Putamen (tissue), 1 donor: ENCODE data around the gene RANBP17.
"Not testable (repeated sequence)": the region's sequence is repeated elsewhere in the genome, so short reads cannot be mapped to it uniquely, and the experiment has no call there.

Experiments used
- DNase-seq: peaks from one replicate; pipeline ENCODE4 v3.0.0-alpha.2; 2016; ENCODE audit warnings: low spot score

The RANBP17 gene

GRCh38 chr5:170941788-170942187, 80.0 kb downstream of the RANBP17 start:
- no peak for DNase-seq

GRCh38 chr5:170945275-170945674, 83.5 kb downstream of the RANBP17 start:
- no peak for DNase-seq

GRCh38 chr5:170960567-170960966, 98.7 kb downstream of the RANBP17 start:
- DNase-seq, result no peak

- DNase-seq, result no peak
These were observed 101.7 kb downstream of the RANBP17 start for GRCh38 chr5:170963521-170963920.

DNA sequence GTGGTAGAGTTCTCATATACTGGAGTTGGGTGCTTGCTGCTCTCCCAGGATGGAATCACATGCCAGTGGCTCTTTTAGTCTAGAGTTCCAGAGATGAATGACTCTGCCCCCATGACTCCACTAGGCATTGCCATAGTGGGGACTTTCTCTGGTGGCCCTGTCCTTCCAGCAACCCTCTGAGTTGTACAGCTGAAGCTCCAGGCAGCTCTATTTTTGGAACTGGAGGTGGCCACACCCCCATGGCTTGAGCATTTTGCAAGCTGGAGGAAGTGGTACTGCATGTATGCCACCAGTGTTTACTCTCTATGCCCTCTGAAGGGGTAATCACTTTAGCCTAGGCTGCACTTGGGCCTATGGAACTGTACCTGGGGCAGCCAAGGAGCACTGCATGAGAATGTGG, 112.6 kb downstream of the RANBP17 start:
- no peak for DNase-seq

DNA sequence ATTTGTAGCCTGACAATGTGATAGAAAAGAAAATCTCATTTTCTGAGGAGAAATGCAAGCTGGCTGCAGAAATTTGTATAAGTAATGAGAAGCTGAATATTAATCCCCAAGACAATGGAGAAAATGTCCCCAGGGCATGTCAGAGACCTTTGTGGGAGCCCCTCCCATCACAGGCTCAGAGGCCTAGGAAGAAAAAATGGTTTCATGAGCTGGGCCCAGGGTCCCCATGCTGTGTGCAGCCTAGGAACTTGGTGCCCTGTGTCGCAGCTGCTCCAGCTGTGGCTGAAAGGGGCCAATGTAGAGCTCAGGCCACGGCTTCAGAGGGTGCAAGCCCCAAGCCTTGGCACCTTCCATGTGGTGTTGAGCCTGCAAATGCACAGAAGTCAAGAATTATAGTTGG, 118.4 kb downstream of the RANBP17 start:
- DNase-seq, result not testable (repeated sequence)

GRCh38 chr5:170985486-170985885, 123.7 kb downstream of the RANBP17 start:
- DNase-seq, result no peak

DNA sequence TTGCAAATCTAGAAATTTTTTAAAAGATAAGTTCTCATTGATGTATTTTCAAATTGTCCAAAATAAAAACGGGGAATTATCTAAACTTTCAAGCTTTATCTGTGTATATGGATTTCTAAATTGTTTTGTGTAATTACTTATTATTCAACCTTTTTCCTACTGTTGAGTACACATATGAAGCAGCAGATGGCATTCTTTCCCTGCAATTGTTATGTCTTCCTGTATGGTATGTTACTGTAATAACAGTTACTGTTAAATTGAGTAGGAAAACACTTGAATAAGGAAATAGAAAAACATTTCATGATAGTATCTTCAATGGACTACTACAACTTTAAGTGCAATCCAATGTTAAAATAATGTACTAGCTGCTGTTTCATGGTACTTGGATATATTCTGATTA, 124.8 kb downstream of the RANBP17 start:
- no peak for DNase-seq

GRCh38 chr5:170993476-170993875, 131.7 kb downstream of the RANBP17 start:
- no peak for DNase-seq

DNA sequence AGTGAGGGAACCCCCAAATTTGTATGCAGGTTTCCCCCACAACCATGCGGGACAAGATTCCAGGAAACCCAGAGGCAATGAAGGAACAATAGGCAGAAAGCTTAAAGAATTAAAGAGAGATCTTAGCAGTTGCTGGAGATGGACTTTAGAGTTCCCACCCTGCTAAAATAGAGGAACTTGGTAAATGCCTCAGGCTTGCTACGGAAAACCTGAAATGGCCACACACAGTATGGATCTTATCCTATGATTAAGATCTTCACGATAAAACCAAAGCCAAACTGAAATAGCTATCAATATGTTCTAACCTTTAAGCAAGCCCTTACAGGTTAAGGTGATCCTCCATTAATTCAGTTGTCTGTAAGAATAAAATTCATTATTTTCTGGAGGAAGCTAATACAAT, 148.3 kb downstream of the RANBP17 start:
- DNase-seq, result no peak

GRCh38 chr5:171010816-171011215, 149.0 kb downstream of the RANBP17 start:
- DNase-seq, result no peak

DNA sequence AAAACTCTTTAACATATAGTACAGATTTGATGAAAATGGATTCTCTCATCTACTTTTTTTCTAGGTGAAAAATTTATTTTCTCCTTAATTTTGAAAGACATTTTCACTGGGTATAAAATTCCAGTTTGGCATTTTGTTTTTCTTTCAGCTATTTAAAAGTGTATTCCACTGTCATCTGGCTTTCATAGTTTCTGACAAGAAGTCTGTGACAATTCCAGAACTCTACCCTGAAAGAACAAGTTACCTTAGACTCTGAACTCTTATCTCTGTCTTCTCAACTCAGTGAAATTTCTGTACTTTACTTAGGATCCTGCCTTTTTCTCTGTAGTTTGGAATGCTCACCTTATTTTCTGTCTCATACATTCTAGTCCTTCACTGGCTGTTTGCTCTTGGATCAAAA, 161.7 kb downstream of the RANBP17 start:
- no peak for DNase-seq

DNA sequence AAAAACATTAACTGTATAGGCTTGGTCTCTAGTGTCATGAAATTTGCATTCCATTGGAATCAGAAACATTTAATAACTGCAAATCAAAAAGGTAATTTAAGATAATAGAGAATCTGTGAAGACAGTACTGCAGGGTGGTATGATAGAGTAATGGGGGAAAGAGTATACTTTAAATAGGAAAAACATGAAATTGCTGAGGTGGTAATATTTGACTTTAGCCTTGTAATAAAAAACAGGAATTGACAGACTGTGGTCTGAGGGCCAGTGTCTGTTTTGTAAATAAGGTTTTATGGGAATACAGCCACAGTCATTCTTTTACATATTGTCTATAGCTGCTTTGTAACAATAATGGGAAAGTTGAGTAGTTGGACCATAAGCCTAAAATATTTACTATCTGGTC, 162.3 kb downstream of the RANBP17 start:
- DNase-seq, result no peak

DNA sequence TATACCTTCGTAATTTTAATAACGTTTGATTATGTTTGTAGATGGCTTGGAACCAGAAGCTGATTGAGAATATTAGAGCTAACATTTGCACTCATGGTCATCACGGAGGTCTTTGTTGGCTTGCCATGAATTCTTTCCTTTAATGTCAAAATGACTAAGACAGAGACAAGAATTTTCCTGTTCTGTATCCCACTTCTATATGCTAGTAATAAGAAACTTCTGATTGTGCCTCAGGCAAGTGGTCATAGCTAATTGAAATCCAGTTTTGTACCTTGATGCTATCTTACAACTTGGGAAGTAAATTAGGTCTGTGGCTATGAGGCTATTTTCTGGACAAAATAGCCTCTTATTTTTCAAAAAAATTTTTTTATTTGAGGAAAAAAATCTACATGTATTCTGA, 167.6 kb downstream of the RANBP17 start:
- no peak for DNase-seq

GRCh38 chr5:171031977-171032376, 170.2 kb downstream of the RANBP17 start:
- no peak for DNase-seq

- DNase-seq, result no peak
These were observed 170.7 kb downstream of the RANBP17 start for GRCh38 chr5:171032435-171032973.

GRCh38 chr5:171041893-171042292, 180.1 kb downstream of the RANBP17 start:
- not testable (repeated sequence) for DNase-seq

- no peak for DNase-seq
These were observed 189.1 kb downstream of the RANBP17 start for GRCh38 chr5:171050916-171051315.

DNA sequence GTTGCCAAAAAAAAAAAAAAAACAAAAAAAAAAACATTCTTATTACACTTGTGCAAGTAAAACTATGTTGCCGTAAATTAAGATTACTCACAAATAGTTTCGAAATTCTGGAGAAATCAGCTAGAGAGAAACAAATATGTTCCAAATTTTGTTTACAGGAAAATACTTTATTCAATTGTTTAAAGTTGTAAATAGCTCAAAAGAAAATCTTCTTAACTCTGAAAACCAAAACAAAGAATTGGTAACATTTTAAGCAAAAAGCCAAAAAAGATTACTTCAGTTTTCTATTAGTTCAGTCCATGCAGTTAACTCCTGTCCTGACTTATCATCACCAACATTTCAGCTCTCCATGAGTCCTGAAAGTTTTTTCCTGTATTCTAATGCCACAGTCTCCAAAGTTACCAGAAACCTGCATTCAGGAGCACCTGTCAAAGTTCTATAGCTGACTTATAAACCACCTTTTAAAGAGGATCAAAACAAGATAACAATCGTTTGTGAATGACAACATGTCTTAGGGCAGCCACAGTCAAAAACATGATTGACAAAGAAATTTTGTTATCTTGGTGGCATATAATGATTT, 194.1 kb downstream of the RANBP17 start:
- DNase-seq, result no peak

DNA sequence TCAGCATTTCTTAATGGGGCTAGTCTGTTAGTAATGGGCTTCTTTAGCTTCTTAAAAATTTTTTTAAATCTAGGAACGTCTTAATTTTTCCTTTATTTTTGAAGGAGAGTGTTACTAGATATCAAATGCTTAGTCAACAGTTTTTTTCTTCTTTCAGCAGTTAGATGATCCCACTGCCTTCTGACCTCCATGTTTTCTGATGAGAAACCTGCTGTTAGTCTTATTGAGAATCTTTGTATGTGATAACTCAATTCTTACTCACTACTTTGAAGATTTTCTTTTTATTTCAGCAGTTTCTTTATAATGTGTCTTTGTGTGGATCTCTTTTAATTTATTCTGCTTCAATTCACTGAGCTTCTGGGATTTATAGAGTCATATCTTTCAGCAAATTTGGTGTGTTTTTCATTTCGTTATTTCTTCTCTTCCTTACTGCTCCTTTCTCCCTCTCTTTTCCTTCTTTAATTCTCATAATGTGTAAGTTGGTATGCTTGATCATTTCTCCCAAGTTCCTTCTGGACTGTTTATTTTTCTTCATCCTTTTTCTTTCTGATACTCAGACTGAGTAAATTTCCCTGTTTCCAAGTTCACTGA, 205.8 kb downstream of the RANBP17 start:
- no peak for DNase-seq

DNA sequence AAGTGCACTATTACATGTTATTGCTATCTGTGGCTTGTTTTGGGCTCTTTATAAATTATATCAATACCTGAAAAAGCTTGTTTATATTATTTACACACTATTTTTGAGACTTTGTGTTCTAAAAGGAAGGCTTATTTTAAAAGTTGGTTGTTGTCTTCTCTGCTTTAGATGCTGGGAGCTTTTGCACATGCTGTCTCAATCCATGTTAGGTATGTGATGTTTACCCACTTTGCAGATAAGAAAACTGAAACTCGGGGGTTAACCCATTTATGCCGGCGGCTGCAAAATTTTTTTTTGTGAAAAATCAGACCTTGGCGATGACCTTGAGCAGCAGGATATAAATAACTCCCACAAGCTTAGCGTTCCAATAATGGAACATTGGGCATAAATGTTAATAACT, 212.9 kb downstream of the RANBP17 start:
- DNase-seq, result no peak

DNA sequence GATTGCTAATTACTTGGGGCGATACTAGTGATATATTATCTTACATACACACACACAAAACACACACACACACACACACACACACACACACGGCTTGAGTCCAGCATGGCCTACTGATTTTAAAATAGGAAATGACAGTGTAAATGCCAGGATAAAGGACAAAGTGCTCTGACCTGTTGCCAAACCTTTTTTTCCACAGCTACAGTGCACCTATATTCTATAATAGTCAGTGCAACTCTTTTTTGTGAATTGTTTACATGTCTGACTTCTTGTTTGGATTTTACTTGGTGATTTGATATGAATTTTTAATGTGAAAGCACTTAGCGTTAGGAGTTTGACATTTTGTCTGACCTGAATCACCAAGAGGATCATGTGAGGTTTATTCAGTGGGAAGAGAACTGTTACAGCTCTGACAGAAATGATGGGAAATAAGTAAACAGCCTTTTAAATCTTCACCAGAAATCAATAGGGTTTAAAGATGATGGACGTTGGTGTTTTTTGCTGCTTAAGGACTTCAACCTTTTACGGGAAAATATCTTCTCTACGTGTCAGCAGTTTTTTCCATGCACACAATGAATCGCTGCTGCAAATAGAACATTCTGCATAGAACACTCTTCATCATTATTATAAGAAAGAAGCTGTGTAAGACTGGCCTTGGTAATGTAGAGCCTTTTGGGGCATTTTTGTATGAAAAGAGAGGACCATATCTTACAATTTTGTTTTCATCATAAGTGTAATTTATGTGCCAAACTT, 218.5 kb downstream of the RANBP17 start:
- no peak for DNase-seq

- no peak for DNase-seq
These were observed 219.5 kb downstream of the RANBP17 start for GRCh38 chr5:171081319-171081718.
